ENCODE measurements around the gene DIDO1. TPM values are rescaled to one million over a fixed set of nuclear protein-coding genes. Genes with fewer than 3 reads are reported as not detected.

DIDO1 gene
- total RNA-seq, 2 donors from 2014 or later = 53.5 to 68.3 TPM

- H3K9ac ChIP-seq (ENCODE audit: extremely low read depth, low read length, poor library complexity, severe bottlenecking) = peak overlapping the region; percentile 41
- peaks cover 44% of the 10 kb centered on the region for H3K36me3 Mint-ChIP-seq (ENCODE audit: low read depth)
Measured at GRCh38 chr20:62900052-62900691, 26.1 kb downstream of the DIDO1 start.

GRCh38 chr20:62899633-62900051 is 26.7 kb downstream of the DIDO1 start:
- peak; percentile 73 for DNase-seq
- peak overlapping the region; percentile 50 for H3K4me3 ChIP-seq (ENCODE audit: low read length)
- 75 to 100% methylated on average over 2 to 6 of the region's 6 CpGs for WGBS, 2 experiments (ENCODE audit: insufficient coverage in 1 of 2, insufficient read length in 1 of 2)

More at GRCh38 chr20:62900052-62900691, 26.1 kb downstream of the DIDO1 start:
- Mint-ChIP-seq H3K27me3 (ENCODE audit: insufficient read depth) (no peaks in the 10 kb centered on the region), H3K4me1 (peaks cover 36% of the 10 kb centered on the region), H3K27ac (peak overlapping the region; percentile 92), H3K4me3 (peak overlapping the region; percentile 17), H3K9me3 (no peaks in the 10 kb centered on the region)
- peaks cover 72% of the 10 kb centered on the region for H3K36me3 ChIP-seq (ENCODE audit: control insufficient read depth, insufficient read depth, low read length)
- peak; percentile 95 for DNase-seq
- no peaks in the 10 kb centered on the region for H3K27me3 ChIP-seq (ENCODE audit: control insufficient read depth, insufficient read depth, low read length, poor library complexity, severe bottlenecking)
- 13 to 26% methylated on average over 7 to 11 of the region's 11 CpGs for WGBS, 2 experiments (ENCODE audit: insufficient coverage in 1 of 2, insufficient read length in 1 of 2)
- TF ChIP-seq CTCF (conservative IDR thresholded peaks at IDR 0.05) = peak; percentile 83
- H3K27ac ChIP-seq (ENCODE audit: low read depth, low read length) = no peak overlapping the region
- H3K4me3 ChIP-seq (ENCODE audit: low read length) = no peak overlapping the region
- H3K9me3 ChIP-seq (ENCODE audit: control insufficient read depth, low read length) = no peaks in the 10 kb centered on the region
- peaks cover 23% of the 10 kb centered on the region for H3K4me1 ChIP-seq (ENCODE audit: control insufficient read depth, insufficient read depth, low read length)

DNA sequence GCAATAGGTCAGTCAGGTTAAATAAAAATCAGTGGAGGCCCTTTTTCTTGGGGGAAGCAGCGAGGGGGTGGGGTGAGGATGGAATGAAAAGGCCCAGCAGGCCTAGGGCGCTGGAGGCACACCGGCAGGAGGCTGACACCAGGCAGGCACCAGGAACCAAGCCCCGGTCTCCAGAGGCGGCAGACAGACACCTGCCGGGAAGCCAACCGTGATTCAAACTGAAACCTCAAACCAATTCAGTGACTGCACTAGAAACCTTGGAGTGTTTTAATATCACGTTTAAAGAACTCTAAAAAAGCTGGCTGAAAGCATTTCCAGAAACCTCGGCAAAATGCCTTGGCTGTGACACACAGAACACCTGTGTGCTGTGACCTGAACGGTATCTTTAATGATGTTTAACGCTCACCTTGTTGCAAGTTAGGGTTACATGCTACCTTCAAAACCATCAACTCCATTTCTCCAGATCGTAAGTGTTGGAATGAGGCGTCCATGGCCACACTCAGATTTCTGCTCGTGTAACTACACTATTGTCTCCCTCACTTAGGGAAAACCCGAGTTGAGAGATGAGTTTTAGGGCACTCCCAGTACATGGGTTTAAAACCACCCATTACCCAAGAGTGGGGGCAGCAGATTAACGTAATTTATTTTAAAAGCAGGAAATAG is 27.2 kb downstream of the DIDO1 start:
- Histone ChIP-seq H3K36me3 (ENCODE audit: control insufficient read depth, insufficient read depth, low read length) (peaks cover 72% of the 10 kb centered on the region), H3K9me3 (ENCODE audit: control insufficient read depth, low read length) (no peaks in the 10 kb centered on the region), H3K4me3 (ENCODE audit: low read length) (peak overlapping the region; percentile 50), H3K9ac (ENCODE audit: extremely low read depth, low read length, poor library complexity, severe bottlenecking) (peak overlapping the region; percentile 11), H3K27ac (ENCODE audit: low read depth, low read length) (no peak overlapping the region), H3K27me3 (ENCODE audit: control insufficient read depth, insufficient read depth, low read length, poor library complexity, severe bottlenecking) (no peaks in the 10 kb centered on the region), H3K4me1 (ENCODE audit: control insufficient read depth, insufficient read depth, low read length) (peaks cover 23% of the 10 kb centered on the region)
- peaks cover 36% of the 10 kb centered on the region for H3K4me1 Mint-ChIP-seq
- no peak for TF ChIP-seq CTCF (conservative IDR thresholded peaks at IDR 0.05)
- H3K36me3 Mint-ChIP-seq (ENCODE audit: low read depth) = peaks cover 44% of the 10 kb centered on the region
- 75 to 84% methylated on average over 14 to 16 of the region's 16 CpGs for WGBS, 2 experiments (ENCODE audit: insufficient coverage in 1 of 2, insufficient read length in 1 of 2)
- peak; percentile 84 for DNase-seq
- peak overlapping the region; percentile 31 for H3K4me3 Mint-ChIP-seq
- H3K9me3 Mint-ChIP-seq = no peaks in the 10 kb centered on the region
- peak overlapping the region; percentile 54 for H3K27ac Mint-ChIP-seq
- H3K27me3 Mint-ChIP-seq (ENCODE audit: insufficient read depth) = no peaks in the 10 kb centered on the region

More at GRCh38 chr20:62899633-62900051, 26.7 kb downstream of the DIDO1 start:
- peaks cover 72% of the 10 kb centered on the region for H3K36me3 ChIP-seq (ENCODE audit: control insufficient read depth, insufficient read depth, low read length)
- Mint-ChIP-seq H3K4me3 (peak overlapping the region; percentile 31), H3K27me3 (ENCODE audit: insufficient read depth) (no peaks in the 10 kb centered on the region), H3K36me3 (ENCODE audit: low read depth) (peaks cover 44% of the 10 kb centered on the region), H3K4me1 (peaks cover 36% of the 10 kb centered on the region), H3K27ac (peak overlapping the region; percentile 54), H3K9me3 (no peaks in the 10 kb centered on the region)
- H3K9me3 ChIP-seq (ENCODE audit: control insufficient read depth, low read length) = no peaks in the 10 kb centered on the region
- H3K9ac ChIP-seq (ENCODE audit: extremely low read depth, low read length, poor library complexity, severe bottlenecking) = peak overlapping the region; percentile 41
- no peak overlapping the region for H3K27ac ChIP-seq (ENCODE audit: low read depth, low read length)
- no peak for TF ChIP-seq CTCF (conservative IDR thresholded peaks at IDR 0.05)
- H3K27me3 ChIP-seq (ENCODE audit: control insufficient read depth, insufficient read depth, low read length, poor library complexity, severe bottlenecking) = no peaks in the 10 kb centered on the region
- H3K4me1 ChIP-seq (ENCODE audit: control insufficient read depth, insufficient read depth, low read length) = peaks cover 23% of the 10 kb centered on the region
